Lung (tissue), 12 donors: Measurements from ENCODE around the gene ADAMTS1. TPM values are rescaled to one million over a fixed set of nuclear protein-coding genes. Genes with fewer than 3 reads are reported as not detected.
A peak's percentile ranks its signal among the peaks of the same experiment; 100 is the strongest.

ENCODE experiments used
- ATAC-seq: fragments of 200-7000 bp; cut with Tn5 transposase; one replicate; pipeline ENCODE4 v1.9.1; 2020; ENCODE audit warnings: moderate number of reproducible peaks; ENCODE audit not compliant: insufficient read depth, low FRiP score
- DNase-seq, 3 donors: peaks; one replicate each; pipeline ENCODE4 v3.0.0-alpha.2; 2013 to 2017
- H3K27ac ChIP-seq, 2 donors: one replicate each; pipeline ENCODE4 v1.5.1; 2013; ENCODE audit warnings: mild to moderate bottlenecking in 2 of 2, moderate library complexity in 2 of 2, control low read depth in 1 of 2, inconsistent platforms in 1 of 2, low read depth in 1 of 2, low read length in 1 of 2
- H3K27me3 ChIP-seq, 3 donors: one replicate each; pipeline ENCODE4 v1.5.1; 2013; ENCODE audit warnings: low read length in 2 of 3; ENCODE audit not compliant: control insufficient read depth in 3 of 3, insufficient read depth in 3 of 3
- H3K36me3 ChIP-seq, 4 donors: one replicate each; pipeline ENCODE4 v1.5.1; 2013; ENCODE audit warnings: low read length in 4 of 4, mild to moderate bottlenecking in 1 of 4, moderate library complexity in 1 of 4; ENCODE audit not compliant: control insufficient read depth in 4 of 4, insufficient read depth in 4 of 4
- H3K4me1 ChIP-seq, 5 donors: one replicate each; pipeline ENCODE4 v1.5.1; 2013; ENCODE audit warnings: low read length in 5 of 5, mild to moderate bottlenecking in 2 of 5, moderate library complexity in 1 of 5; ENCODE audit not compliant: control insufficient read depth in 5 of 5, insufficient read depth in 5 of 5
- H3K4me3 ChIP-seq: one replicate; pipeline ENCODE4 v1.5.1; 2013; ENCODE audit warnings: mild to moderate bottlenecking, control low read depth, moderate library complexity
- H3K9ac ChIP-seq, 2 donors: one replicate each; pipeline ENCODE4 v1.5.1; 2013; ENCODE audit warnings: low read length in 2 of 2, control low read depth in 1 of 2; ENCODE audit not compliant: insufficient read depth in 1 of 2
- H3K9me3 ChIP-seq, 4 donors: one replicate each; pipeline ENCODE4 v1.5.1; 2013; ENCODE audit warnings: low read length in 3 of 4, mild to moderate bottlenecking in 1 of 4, moderate library complexity in 1 of 4; ENCODE audit not compliant: control insufficient read depth in 4 of 4, insufficient read depth in 3 of 4
- CTCF ChIP-seq: IDR thresholded peaks from 2 replicates; pipeline ENCODE4 v1.5.1; 2012; ENCODE audit warnings: mild to moderate bottlenecking; ENCODE audit errors: control extremely low read depth, extremely low read depth
- WGBS, 2 donors: extraction: QIAGEN DNeasy Blood & Tissue Kit; methylation state at CpG; one replicate each; pipeline ENCODE4 v1.1.7; 2013; 5-methylcytosine and 5-hydroxymethylcytosine counted together
- polyA plus RNA-seq, 2 donors: library from polyadenylated mRNA; stranded (reverse); fragments of 200-250 nt; gene quantifications; one replicate each; pipeline ENCODE4 v1.2.1, GENCODE V29; 2013
- total RNA-seq, 2 donors: library from RNA; depleted of rRNA in 1 of 2; stranded (reverse); fragments of >200 nt in 1 of 2; gene quantifications; one replicate each; pipeline ENCODE4 v1.2.1, GENCODE V29; 2014 to 2021
- donor health status: control.
- donor health status: control.
- donor health status: Bipolar disorder and iron deficiency.
- donor health status: healthy.
- donor health status: DM: yes; HTN: yes; CAD: no.

The ADAMTS1 gene
- total and polyA plus RNA-seq, 4 donors: 15.3 to 165 (median 84.4) TPM

- peaks cover 3 to 31% (median 21%) of the 10 kb centered on the region in 4 donors for H3K36me3 ChIP-seq
- ATAC-seq (no peak), DNase-seq (peak in 2 of 3 donors; percentile 62 to 75)
- H3K27ac ChIP-seq: peak overlapping the region; percentile 84 to 91
- H3K4me3 ChIP-seq: peak overlapping the region; percentile 85
- H3K9ac ChIP-seq: peak overlapping the region; percentile 60 to 87
- TF ChIP-seq CTCF: no peak
- H3K4me1 ChIP-seq: peaks cover 0 to 25% (median 9%) of the 10 kb centered on the region in 5 donors
- H3K27me3 ChIP-seq: no peaks in the 10 kb centered on the region
- H3K9me3 ChIP-seq: no peaks in the 10 kb centered on the region
- WGBS, 2 donors: 0% methylated on average over 11 of the region's 11 CpGs
Measured at GRCh38 chr21:26843933-26844257, 1.3 kb downstream of the ADAMTS1 start.

GRCh38 chr21:26842974-26843932, 2.0 kb downstream of the ADAMTS1 start:
- peaks cover 0 to 25% (median 9%) of the 10 kb centered on the region in 5 donors for H3K4me1 ChIP-seq
- no peaks in the 10 kb centered on the region for H3K9me3 ChIP-seq
- 2 to 4% methylated on average over 35 of the region's 35 CpGs for WGBS, 2 donors
- DNase-seq (peak; percentile 95 to 98 (median 97)), ATAC-seq (peak; percentile 16)
- peak overlapping the region; percentile 60 to 87 for H3K9ac ChIP-seq
- H3K27me3 ChIP-seq: no peaks in the 10 kb centered on the region
- H3K36me3 ChIP-seq: peaks cover 3 to 37% (median 24%) of the 10 kb centered on the region in 4 donors
- peak overlapping the region; percentile 85 for H3K4me3 ChIP-seq
- H3K27ac ChIP-seq: peak overlapping the region; percentile 50 to 84
- TF ChIP-seq CTCF: no peak

- peaks cover 3 to 45% (median 32%) of the 10 kb centered on the region in 4 donors for H3K36me3 ChIP-seq
- H3K27me3 ChIP-seq: no peaks in the 10 kb centered on the region
- 62 to 65% methylated on average over 11 of the region's 11 CpGs for WGBS, 2 donors
- peaks cover 3 to 22% (median 9%) of the 10 kb centered on the region in 5 donors for H3K4me1 ChIP-seq
- peak overlapping the region; percentile 33 for H3K4me3 ChIP-seq
- no peak for TF ChIP-seq CTCF
- DNase-seq (peak in 1 of 3 donors; percentile 37), ATAC-seq (no peak)
- peak overlapping the region; percentile 28 for H3K27ac ChIP-seq
- no peaks in the 10 kb centered on the region for H3K9me3 ChIP-seq
- H3K9ac ChIP-seq: peak overlapping the region; percentile 35 to 63
Measured at GRCh38 chr21:26842300-26842699, 2.9 kb downstream of the ADAMTS1 start.
